H1 (cell line): Measurements from ENCODE around the gene QSOX2. TPM values are rescaled to one million over a fixed set of nuclear protein-coding genes. Genes with fewer than 3 reads are reported as not detected.

Source experiments
- EP300 ChIP-seq, 2 experiments: IDR thresholded peaks; 1 replicate in 1 of 2; 2 replicates in 1 of 2; pipeline ENCODE4 v1.6.1; 2011 to 2012; ENCODE audit warnings: low read depth in 2 of 2, low read length in 2 of 2, mild to moderate bottlenecking in 2 of 2, borderline replicate concordance in 1 of 2, inconsistent platforms in 1 of 2, moderate library complexity in 1 of 2
- polyA plus RNA-seq, 7 experiments: library from polyadenylated mRNA; depleted of rRNA in 3 of 7; stranded (reverse) in 5 of 7; unstranded in 2 of 7; fragments of >200 nt in 5 of 7; fragments of 200-250 nt in 2 of 7; gene quantifications; 1 replicate in 5 of 7; 2 replicates in 1 of 7; 4 replicates in 1 of 7; pipeline versions ENCODE4 v1.2.1 to v1.2.3, GENCODE V29; 2011 to 2013; ENCODE audit warnings: missing spikeins in 2 of 7, mixed read lengths in 2 of 7
- total RNA-seq: library from RNA; stranded (reverse); fragmentation: NEBNext Ultra II Directional; extraction: Animal tissue kit (Norgen Biotek cat#: 25700); gene quantifications from 2 replicates; pipeline ENCODE4 v1.2.1, GENCODE V29; 2021
- TF ChIP-seq, protein P1 (sequence below): fragments of 300-600 bp; sonication (generic); IDR thresholded peaks from 2 replicates; pipeline ENCODE4 v1.7.1; 2012; ENCODE audit warnings: low read length, moderate library complexity, mild to moderate bottlenecking, inconsistent platforms; ENCODE audit not compliant: insufficient replicate concordance

The QSOX2 gene
- total and polyA plus RNA-seq, 2 of the 8 experiments (the other 6 are each of a cell fraction or from before 2014, with no cell fraction given), result 18.0 to 28.6 TPM

DNA sequence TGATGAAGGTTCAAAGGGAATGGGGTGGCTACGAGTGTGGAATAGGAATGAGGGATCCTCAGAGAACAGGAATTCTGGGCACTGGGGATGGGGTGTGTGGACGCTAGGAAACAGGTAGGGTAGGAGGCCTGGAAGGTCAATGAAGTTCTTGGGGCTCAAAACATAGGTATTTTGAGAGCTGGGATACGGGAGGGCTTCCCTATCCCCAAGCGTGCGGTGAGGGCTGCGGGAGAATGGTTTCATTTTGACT, 718 bp downstream of the QSOX2 start (continued):
- TF ChIP-seq, protein P1, sequence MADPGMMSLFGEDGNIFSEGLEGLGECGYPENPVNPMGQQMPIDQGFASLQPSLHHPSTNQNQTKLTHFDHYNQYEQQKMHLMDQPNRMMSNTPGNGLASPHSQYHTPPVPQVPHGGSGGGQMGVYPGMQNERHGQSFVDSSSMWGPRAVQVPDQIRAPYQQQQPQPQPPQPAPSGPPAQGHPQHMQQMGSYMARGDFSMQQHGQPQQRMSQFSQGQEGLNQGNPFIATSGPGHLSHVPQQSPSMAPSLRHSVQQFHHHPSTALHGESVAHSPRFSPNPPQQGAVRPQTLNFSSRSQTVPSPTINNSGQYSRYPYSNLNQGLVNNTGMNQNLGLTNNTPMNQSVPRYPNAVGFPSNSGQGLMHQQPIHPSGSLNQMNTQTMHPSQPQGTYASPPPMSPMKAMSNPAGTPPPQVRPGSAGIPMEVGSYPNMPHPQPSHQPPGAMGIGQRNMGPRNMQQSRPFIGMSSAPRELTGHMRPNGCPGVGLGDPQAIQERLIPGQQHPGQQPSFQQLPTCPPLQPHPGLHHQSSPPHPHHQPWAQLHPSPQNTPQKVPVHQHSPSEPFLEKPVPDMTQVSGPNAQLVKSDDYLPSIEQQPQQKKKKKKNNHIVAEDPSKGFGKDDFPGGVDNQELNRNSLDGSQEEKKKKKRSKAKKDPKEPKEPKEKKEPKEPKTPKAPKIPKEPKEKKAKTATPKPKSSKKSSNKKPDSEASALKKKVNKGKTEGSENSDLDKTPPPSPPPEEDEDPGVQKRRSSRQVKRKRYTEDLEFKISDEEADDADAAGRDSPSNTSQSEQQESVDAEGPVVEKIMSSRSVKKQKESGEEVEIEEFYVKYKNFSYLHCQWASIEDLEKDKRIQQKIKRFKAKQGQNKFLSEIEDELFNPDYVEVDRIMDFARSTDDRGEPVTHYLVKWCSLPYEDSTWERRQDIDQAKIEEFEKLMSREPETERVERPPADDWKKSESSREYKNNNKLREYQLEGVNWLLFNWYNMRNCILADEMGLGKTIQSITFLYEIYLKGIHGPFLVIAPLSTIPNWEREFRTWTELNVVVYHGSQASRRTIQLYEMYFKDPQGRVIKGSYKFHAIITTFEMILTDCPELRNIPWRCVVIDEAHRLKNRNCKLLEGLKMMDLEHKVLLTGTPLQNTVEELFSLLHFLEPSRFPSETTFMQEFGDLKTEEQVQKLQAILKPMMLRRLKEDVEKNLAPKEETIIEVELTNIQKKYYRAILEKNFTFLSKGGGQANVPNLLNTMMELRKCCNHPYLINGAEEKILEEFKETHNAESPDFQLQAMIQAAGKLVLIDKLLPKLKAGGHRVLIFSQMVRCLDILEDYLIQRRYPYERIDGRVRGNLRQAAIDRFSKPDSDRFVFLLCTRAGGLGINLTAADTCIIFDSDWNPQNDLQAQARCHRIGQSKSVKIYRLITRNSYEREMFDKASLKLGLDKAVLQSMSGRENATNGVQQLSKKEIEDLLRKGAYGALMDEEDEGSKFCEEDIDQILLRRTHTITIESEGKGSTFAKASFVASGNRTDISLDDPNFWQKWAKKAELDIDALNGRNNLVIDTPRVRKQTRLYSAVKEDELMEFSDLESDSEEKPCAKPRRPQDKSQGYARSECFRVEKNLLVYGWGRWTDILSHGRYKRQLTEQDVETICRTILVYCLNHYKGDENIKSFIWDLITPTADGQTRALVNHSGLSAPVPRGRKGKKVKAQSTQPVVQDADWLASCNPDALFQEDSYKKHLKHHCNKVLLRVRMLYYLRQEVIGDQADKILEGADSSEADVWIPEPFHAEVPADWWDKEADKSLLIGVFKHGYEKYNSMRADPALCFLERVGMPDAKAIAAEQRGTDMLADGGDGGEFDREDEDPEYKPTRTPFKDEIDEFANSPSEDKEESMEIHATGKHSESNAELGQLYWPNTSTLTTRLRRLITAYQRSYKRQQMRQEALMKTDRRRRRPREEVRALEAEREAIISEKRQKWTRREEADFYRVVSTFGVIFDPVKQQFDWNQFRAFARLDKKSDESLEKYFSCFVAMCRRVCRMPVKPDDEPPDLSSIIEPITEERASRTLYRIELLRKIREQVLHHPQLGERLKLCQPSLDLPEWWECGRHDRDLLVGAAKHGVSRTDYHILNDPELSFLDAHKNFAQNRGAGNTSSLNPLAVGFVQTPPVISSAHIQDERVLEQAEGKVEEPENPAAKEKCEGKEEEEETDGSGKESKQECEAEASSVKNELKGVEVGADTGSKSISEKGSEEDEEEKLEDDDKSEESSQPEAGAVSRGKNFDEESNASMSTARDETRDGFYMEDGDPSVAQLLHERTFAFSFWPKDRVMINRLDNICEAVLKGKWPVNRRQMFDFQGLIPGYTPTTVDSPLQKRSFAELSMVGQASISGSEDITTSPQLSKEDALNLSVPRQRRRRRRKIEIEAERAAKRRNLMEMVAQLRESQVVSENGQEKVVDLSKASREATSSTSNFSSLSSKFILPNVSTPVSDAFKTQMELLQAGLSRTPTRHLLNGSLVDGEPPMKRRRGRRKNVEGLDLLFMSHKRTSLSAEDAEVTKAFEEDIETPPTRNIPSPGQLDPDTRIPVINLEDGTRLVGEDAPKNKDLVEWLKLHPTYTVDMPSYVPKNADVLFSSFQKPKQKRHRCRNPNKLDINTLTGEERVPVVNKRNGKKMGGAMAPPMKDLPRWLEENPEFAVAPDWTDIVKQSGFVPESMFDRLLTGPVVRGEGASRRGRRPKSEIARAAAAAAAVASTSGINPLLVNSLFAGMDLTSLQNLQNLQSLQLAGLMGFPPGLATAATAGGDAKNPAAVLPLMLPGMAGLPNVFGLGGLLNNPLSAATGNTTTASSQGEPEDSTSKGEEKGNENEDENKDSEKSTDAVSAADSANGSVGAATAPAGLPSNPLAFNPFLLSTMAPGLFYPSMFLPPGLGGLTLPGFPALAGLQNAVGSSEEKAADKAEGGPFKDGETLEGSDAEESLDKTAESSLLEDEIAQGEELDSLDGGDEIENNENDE, result no peak
- no peak for TF ChIP-seq EP300 (IDR thresholded peaks at IDR 0.05; ENCODE audit: borderline replicate concordance in 1 of 2, low read depth in 2 of 2, low read length in 2 of 2)
